ENCODE data around the gene LYG1.
"Not testable (repeated sequence)": the region's sequence is repeated elsewhere in the genome, so short reads cannot be mapped to it uniquely, and the experiment has no call there.

LYG1 gene

GRCh38 chr2:99301097-99301496, at the start of gene LYG1:
Gene LYG1 (minus strand): TSS chr2:99301197. CDS start chr2:99295670, 5,527 bp downstream.
- not testable (repeated sequence) for H3K4me3 ChIP-seq (ENCODE audit: low read depth, low read length); H2AFZ ChIP-seq (ENCODE audit: low read length, unreplicated experiment); H3K36me3 ChIP-seq (ENCODE audit: insufficient read depth, low read length); H3K4me1 ChIP-seq (ENCODE audit: control insufficient read depth, insufficient read depth, low read length, unreplicated experiment); H3K27ac ChIP-seq (ENCODE audit: low read depth, low read length); H3K27me3 ChIP-seq (ENCODE audit: insufficient read depth, low read length); H3K79me2 ChIP-seq (ENCODE audit: control insufficient read depth, insufficient read depth, low read length, unreplicated experiment)

- peaks cover 81% of the 10 kb centered on the region for H3K79me2 ChIP-seq (ENCODE audit: control insufficient read depth, insufficient read depth, low read length, unreplicated experiment)
- H3K4me3 ChIP-seq (ENCODE audit: low read depth, low read length), result no peak overlapping the region
- H3K27ac ChIP-seq (ENCODE audit: low read depth, low read length), result no peak overlapping the region
- no peak overlapping the region for H2AFZ ChIP-seq (ENCODE audit: low read length, unreplicated experiment)
- no peaks in the 10 kb centered on the region for H3K27me3 ChIP-seq (ENCODE audit: insufficient read depth, low read length)
- H3K36me3 ChIP-seq (ENCODE audit: insufficient read depth, low read length), result no peaks in the 10 kb centered on the region
- peaks cover 8% of the 10 kb centered on the region for H3K4me1 ChIP-seq (ENCODE audit: control insufficient read depth, insufficient read depth, low read length, unreplicated experiment)
These were observed 49.2 kb upstream of the LYG1 start for GRCh38 chr2:99350194-99350593.

- H3K4me1 ChIP-seq (ENCODE audit: control insufficient read depth, insufficient read depth, low read length, unreplicated experiment), result no peaks in the 10 kb centered on the region
- H3K36me3 ChIP-seq (ENCODE audit: insufficient read depth, low read length), result no peaks in the 10 kb centered on the region
- no peak overlapping the region for H3K4me3 ChIP-seq (ENCODE audit: low read depth, low read length)
- H3K79me2 ChIP-seq (ENCODE audit: control insufficient read depth, insufficient read depth, low read length, unreplicated experiment), result peaks cover 82% of the 10 kb centered on the region
- no peaks in the 10 kb centered on the region for H3K27me3 ChIP-seq (ENCODE audit: insufficient read depth, low read length)
- H3K27ac ChIP-seq (ENCODE audit: low read depth, low read length), result no peak overlapping the region
- H2AFZ ChIP-seq (ENCODE audit: low read length, unreplicated experiment), result no peak overlapping the region
These were observed 47.2 kb upstream of the LYG1 start for GRCh38 chr2:99348173-99348572.

- H3K4me3 ChIP-seq (ENCODE audit: low read depth, low read length), result no peak overlapping the region
- H3K4me1 ChIP-seq (ENCODE audit: control insufficient read depth, insufficient read depth, low read length, unreplicated experiment), result no peaks in the 10 kb centered on the region
- peaks cover 91% of the 10 kb centered on the region for H3K79me2 ChIP-seq (ENCODE audit: control insufficient read depth, insufficient read depth, low read length, unreplicated experiment)
- H3K36me3 ChIP-seq (ENCODE audit: insufficient read depth, low read length), result no peaks in the 10 kb centered on the region
- no peak overlapping the region for H2AFZ ChIP-seq (ENCODE audit: low read length, unreplicated experiment)
- H3K27ac ChIP-seq (ENCODE audit: low read depth, low read length), result no peak overlapping the region
- no peaks in the 10 kb centered on the region for H3K27me3 ChIP-seq (ENCODE audit: insufficient read depth, low read length)
These were observed 45.2 kb upstream of the LYG1 start for GRCh38 chr2:99346218-99346617.

- H3K36me3 ChIP-seq (ENCODE audit: insufficient read depth, low read length); H3K4me1 ChIP-seq (ENCODE audit: control insufficient read depth, insufficient read depth, low read length, unreplicated experiment); H2AFZ ChIP-seq (ENCODE audit: low read length, unreplicated experiment); H3K27me3 ChIP-seq (ENCODE audit: insufficient read depth, low read length); H3K27ac ChIP-seq (ENCODE audit: low read depth, low read length); H3K4me3 ChIP-seq (ENCODE audit: low read depth, low read length): not testable (repeated sequence)
- peaks cover 92% of the 10 kb centered on the region for H3K79me2 ChIP-seq (ENCODE audit: control insufficient read depth, insufficient read depth, low read length, unreplicated experiment)
These were observed 44.4 kb upstream of the LYG1 start for GRCh38 chr2:99345446-99345845.

GRCh38 chr2:99342536-99342935, 41.5 kb upstream of the LYG1 start:
- Histone ChIP-seq H3K4me1 (ENCODE audit: control insufficient read depth, insufficient read depth, low read length, unreplicated experiment) (peaks cover 14% of the 10 kb centered on the region), H3K79me2 (ENCODE audit: control insufficient read depth, insufficient read depth, low read length, unreplicated experiment) (peaks cover 90% of the 10 kb centered on the region), H2AFZ (ENCODE audit: low read length, unreplicated experiment) (no peak overlapping the region), H3K4me3 (ENCODE audit: low read depth, low read length) (no peak overlapping the region), H3K27ac (ENCODE audit: low read depth, low read length) (no peak overlapping the region), H3K36me3 (ENCODE audit: insufficient read depth, low read length) (no peaks in the 10 kb centered on the region), H3K27me3 (ENCODE audit: insufficient read depth, low read length) (no peaks in the 10 kb centered on the region)

- Histone ChIP-seq H3K27ac (ENCODE audit: low read depth, low read length) (no peak overlapping the region), H3K4me3 (ENCODE audit: low read depth, low read length) (no peak overlapping the region), H3K79me2 (ENCODE audit: control insufficient read depth, insufficient read depth, low read length, unreplicated experiment) (peaks cover 87% of the 10 kb centered on the region), H3K36me3 (ENCODE audit: insufficient read depth, low read length) (no peaks in the 10 kb centered on the region), H2AFZ (ENCODE audit: low read length, unreplicated experiment) (no peak overlapping the region), H3K27me3 (ENCODE audit: insufficient read depth, low read length) (no peaks in the 10 kb centered on the region), H3K4me1 (ENCODE audit: control insufficient read depth, insufficient read depth, low read length, unreplicated experiment) (peaks cover 14% of the 10 kb centered on the region)
These were observed 39.8 kb upstream of the LYG1 start for GRCh38 chr2:99340669-99341236.

- Histone ChIP-seq H3K4me1 (ENCODE audit: control insufficient read depth, insufficient read depth, low read length, unreplicated experiment) (peaks cover 21% of the 10 kb centered on the region), H2AFZ (ENCODE audit: low read length, unreplicated experiment) (peak overlapping the region; percentile 90), H3K36me3 (ENCODE audit: insufficient read depth, low read length) (0 out of 2 replicates have a peak, but pooled peaks cover under 1% of the 10 kb centered on the region), H3K27ac (ENCODE audit: low read depth, low read length) (peak overlapping the region; percentile 8), H3K79me2 (ENCODE audit: control insufficient read depth, insufficient read depth, low read length, unreplicated experiment) (peaks cover 87% of the 10 kb centered on the region), H3K27me3 (ENCODE audit: insufficient read depth, low read length) (no peaks in the 10 kb centered on the region), H3K4me3 (ENCODE audit: low read depth, low read length) (peak overlapping the region; percentile 88)
These were observed 37.1 kb upstream of the LYG1 start for GRCh38 chr2:99338029-99338585.

GRCh38 chr2:99337113-99338028, 36.4 kb upstream of the LYG1 start, which contains the start of gene EIF5B:
Gene EIF5B (plus strand): TSS chr2:99337389. CDS start chr2:99337555, 166 bp downstream.
- Histone ChIP-seq H3K79me2 (ENCODE audit: control insufficient read depth, insufficient read depth, low read length, unreplicated experiment) (peaks cover 87% of the 10 kb centered on the region), H3K27ac (ENCODE audit: low read depth, low read length) (peak within 1 kb of the TSS; percentile 47), H3K27me3 (ENCODE audit: insufficient read depth, low read length) (no peaks in the 10 kb centered on the region), H3K36me3 (ENCODE audit: insufficient read depth, low read length) (peaks cover 8% of the 10 kb centered on the region), H3K4me1 (ENCODE audit: control insufficient read depth, insufficient read depth, low read length, unreplicated experiment) (peaks cover 21% of the 10 kb centered on the region), H3K4me3 (ENCODE audit: low read depth, low read length) (peak within 1 kb of the TSS; percentile 88), H2AFZ (ENCODE audit: low read length, unreplicated experiment) (peak within 1 kb of the TSS; percentile 97)

- Histone ChIP-seq H3K27me3 (ENCODE audit: insufficient read depth, low read length) (no peaks in the 10 kb centered on the region), H3K79me2 (ENCODE audit: control insufficient read depth, insufficient read depth, low read length, unreplicated experiment) (peaks cover 87% of the 10 kb centered on the region), H2AFZ (ENCODE audit: low read length, unreplicated experiment) (peak overlapping the region; percentile 97), H3K36me3 (ENCODE audit: insufficient read depth, low read length) (peaks cover 14% of the 10 kb centered on the region), H3K27ac (ENCODE audit: low read depth, low read length) (peak overlapping the region; percentile 47), H3K4me3 (ENCODE audit: low read depth, low read length) (peak overlapping the region; percentile 88), H3K4me1 (ENCODE audit: control insufficient read depth, insufficient read depth, low read length, unreplicated experiment) (peaks cover 21% of the 10 kb centered on the region)
These were observed 35.8 kb upstream of the LYG1 start for GRCh38 chr2:99336804-99337112.
